Right renal pelvis (tissue), 4 donors: ENCODE measurements around the gene NRF1. TPM values are rescaled to one million over a fixed set of nuclear protein-coding genes. Genes with fewer than 3 reads are reported as not detected.
A peak's percentile ranks its signal among the peaks of the same experiment; 100 is the strongest.
"Not testable (repeated sequence)": the region's sequence is repeated elsewhere in the genome, so short reads cannot be mapped to it uniquely, and the experiment has no call there.

ENCODE experiments used
- DNase-seq, 4 donors: peaks; one replicate each; pipeline ENCODE4 v3.0.0-alpha.2; 2013; ENCODE audit warnings: low read depth in 4 of 4, low spot score in 3 of 4, missing footprints in 1 of 4
- polyA plus RNA-seq, 4 donors: library from polyadenylated mRNA; unstranded; fragments of 120-200 nt; gene quantifications; one replicate each; pipeline ENCODE4 v1.2.1, GENCODE V29; 2013; ENCODE audit not compliant: insufficient read length in 4 of 4

Gene NRF1
- 10 to 100 TPM; 19.2 to 23.0 (median 22.0) TPM for polyA plus RNA-seq

DNA sequence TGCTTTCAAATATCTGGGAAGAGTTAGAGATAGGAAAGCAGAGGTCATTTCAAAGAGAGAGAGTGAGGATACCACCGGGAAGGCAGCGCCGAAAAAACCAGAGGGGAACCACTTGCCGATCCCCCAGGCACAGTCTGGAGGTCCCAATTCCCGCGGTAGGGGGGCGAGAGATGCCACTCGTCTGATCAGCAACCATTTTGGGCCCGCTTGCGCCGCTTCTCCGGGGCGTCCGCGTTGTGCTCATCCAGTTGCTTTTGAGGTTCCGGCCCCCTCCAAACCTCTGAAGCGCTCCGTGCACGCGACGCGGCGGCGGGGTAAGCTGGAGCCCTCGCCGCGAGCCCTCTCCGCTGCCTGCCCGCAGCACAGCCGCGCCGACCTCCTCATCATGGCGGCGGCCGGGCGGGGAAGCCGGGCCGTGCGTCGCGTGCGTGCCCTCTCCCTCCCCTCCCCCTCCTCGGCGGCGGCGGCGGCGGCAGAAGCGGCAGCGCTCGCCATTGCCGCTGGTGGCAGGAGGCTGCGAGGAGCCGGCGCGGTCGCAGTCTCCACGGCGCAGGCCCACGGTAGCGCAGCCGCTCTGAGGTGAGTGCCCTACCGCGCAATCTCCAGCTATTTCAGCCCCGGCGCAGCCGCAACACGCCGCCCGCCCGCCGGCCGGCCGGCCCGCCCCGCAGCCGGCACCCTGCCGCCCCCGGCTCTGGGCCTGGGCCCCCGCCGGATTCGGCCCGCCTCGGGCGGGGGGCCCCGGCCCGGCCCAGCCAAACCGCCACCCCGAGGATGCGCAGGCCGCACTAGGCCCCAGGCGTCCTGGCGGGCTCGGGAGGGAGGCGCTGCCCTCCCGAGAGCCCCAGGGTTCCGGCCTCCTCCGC, at the start of gene NRF1:
NRF1 (plus strand) TSS at position 475 of the 866 bp plus-strand sequence. CDS start 45,632 bp downstream, outside the sequence.
- DNase-seq: peak; percentile 71 to 77 (median 73)

GRCh38 chr7:129566323-129566722, 45.2 kb upstream of the NRF1 start:
- not testable (repeated sequence) for DNase-seq

DNA sequence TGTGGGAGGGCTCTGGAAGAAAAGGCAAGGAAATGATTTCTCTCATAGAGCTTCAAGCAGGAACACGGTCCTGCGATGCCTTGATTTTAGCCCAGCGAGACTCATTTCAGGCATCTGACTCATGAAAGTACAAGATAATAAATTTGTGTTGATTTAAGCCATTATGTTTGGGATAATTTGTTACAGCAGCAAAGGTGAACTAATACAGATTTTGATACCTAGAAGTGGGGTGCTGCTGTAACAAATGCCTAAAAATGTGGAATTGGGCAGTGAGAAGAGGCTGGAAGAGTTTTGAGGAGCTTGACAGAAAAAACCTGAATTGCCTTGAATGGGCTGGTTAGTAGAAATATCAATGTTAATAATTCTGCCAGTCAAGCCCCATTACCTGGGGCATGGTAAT, 44.1 kb upstream of the NRF1 start:
- DNase-seq: no peak

GRCh38 chr7:129568240-129568639, 43.3 kb upstream of the NRF1 start:
- DNase-seq: no peak

DNA sequence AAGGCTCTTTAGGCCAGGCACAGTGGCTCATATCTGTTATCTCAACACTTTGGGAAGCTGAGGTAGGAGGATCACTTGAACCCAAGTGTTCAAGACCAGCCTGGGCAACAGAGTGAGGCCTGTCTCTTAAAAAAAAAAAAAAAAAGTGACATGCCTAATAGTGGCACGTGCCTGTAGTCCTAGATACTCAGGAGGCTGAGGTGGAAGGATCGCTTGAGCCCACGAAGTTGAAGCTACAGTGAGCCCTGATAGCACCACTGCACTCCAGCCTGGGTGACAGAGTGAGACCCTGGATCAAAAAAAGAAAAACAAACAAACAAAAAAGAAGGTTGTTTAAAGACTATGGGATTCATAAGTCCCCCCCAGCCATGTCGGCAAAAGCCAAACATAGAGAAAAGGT, 42.2 kb upstream of the NRF1 start:
- DNase-seq: no peak

DNA sequence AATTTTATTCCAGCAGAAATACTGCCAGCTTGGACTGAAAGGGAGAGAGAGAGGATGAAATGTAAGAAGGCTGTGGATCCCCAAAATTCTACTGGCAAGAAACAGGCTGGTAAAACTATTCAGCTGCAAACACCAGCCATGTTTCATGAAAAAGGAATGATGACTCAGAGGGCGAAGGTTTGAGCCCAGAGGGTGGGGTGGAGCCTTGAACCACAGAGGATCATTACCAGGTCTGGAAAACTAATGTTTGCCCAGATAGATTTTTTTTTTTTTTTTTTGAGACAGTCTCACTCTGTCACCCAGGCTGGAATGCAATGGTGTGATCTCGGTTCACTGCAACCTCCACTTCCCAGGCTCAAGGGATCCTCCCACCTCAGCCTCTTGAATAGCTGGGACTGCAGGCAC, 41.7 kb upstream of the NRF1 start:
- no peak for DNase-seq

GRCh38 chr7:129571201-129571600, 40.3 kb upstream of the NRF1 start:
- DNase-seq: no peak

DNA sequence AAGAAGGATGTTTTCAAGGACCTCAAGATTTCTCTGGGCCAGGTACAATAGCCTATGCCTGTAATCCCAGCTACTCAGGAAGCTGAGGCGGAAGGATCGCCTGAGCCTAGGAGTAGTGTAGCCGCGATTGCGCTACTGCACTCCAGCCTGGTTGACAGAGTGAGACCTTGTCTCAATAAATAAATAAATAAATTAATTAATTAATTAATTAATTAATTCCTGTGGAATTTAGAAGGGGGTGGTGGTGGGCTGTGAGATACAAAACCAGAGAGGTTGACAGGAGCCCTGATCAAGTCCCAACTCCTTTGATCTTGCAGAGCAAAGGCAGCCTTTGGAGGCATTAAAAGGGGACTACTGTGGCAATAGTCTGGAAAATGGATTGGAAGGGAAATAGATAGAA, 39.3 kb upstream of the NRF1 start:
- DNase-seq: no peak

- DNase-seq: no peak
These were observed 37.0 kb upstream of the NRF1 start for GRCh38 chr7:129574487-129574886.

- no peak for DNase-seq
These were observed 35.8 kb upstream of the NRF1 start for GRCh38 chr7:129575699-129576098.

DNA sequence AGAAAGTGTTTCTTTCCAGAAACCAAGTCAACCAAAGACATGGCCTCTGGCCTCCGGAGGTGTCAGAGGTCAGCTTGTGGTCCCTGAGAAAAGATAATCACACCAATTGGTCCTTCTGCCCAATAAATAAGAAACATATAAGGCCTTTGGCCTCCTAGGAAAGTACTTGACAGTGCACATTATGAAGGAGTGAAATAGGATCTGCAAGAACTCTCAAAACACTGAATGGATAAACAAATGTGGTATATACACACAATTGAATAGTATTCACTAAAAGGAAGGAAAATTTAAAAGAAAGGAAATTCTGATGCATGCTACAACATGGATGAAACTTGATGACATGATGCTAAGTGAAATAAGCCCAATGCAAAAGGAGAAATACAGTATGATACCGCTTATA, 35.4 kb upstream of the NRF1 start:
- DNase-seq: no peak

- DNase-seq: no peak
These were observed 32.7 kb upstream of the NRF1 start for GRCh38 chr7:129578829-129579228.

DNA sequence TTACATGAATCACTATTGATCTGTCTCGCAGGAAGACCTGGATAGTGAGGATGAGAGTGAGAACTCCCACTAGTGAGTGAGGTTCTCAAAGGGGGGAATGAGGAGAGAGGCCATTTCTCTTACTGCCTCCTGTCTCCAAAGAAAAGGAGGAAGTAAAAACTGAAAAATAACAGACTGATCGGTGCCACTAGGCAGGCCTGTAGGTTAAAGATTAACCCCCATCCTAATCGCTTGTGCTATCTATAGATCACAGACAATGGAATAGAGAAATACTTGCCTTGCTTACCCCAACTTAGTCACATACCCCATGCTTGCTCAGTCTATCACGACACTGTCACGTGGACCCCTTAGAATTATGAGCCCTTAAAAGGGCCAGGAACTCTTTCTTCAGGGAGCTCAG, 25.3 kb upstream of the NRF1 start:
- not testable (repeated sequence) for DNase-seq

DNA sequence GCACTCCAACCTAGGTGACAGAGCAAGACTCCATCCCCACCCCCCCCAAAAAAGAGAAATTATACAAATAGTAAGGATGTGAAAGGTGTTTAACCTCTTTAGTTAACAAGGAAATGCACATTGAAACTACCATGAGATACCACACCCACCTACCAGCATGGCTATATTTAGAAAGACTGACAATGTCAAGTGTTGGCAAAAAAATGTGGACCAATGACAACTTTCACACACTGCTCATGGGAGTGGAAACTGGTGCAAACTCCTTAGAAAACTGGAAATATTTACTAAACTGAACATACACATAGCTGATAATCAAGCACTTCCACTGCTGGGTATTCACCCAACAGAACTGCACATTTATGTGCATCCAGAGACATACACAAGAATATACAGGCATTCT, 23.3 kb upstream of the NRF1 start:
- DNase-seq: no peak

GRCh38 chr7:129591868-129592267, 19.7 kb upstream of the NRF1 start:
- DNase-seq: no peak

GRCh38 chr7:129596386-129596785, 15.1 kb upstream of the NRF1 start:
- not testable (repeated sequence) for DNase-seq

DNA sequence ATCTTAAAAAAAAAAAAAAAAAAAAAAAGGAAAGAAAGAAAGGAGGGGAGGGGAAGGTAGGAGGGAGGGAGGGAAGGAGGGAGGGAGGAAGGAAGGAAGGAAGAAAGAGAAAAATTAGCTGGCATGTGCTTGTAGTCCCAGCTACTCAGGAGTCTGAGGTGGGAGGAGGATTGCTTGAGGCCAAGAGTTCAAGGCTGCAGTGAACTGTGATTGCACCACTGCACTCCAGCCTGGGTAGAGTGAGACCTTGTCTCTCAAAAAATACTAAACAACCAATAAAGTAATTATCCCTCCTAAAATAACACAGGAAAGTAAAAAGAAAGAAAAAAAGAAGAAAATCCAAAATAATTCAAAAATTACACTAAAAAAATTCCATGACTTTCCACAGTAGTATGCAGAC, 13.8 kb upstream of the NRF1 start:
- no peak for DNase-seq

GRCh38 chr7:129599174-129599573, 12.3 kb upstream of the NRF1 start:
- DNase-seq: no peak

DNA sequence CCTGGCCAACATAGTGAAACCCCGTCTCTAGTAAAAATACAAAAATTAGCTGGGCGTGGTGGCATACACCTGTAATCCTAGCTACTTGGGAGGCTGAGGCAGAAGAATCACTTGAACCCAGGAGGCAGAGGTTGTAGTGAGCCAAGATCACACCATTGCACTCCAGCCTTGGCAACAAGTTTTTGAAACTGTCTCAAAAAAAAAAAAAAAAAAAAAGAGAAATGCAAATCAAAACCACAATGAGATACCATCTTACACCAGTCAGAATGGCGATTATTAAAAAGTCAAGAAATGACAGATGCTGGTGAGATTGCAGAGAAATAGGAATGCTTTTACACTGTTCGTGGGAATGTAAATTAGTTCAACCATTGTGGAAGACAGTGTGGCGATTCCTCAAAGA, 7.9 kb upstream of the NRF1 start:
- DNase-seq: not testable (repeated sequence)

GRCh38 chr7:129604021-129604420, 7.5 kb upstream of the NRF1 start:
- not testable (repeated sequence) for DNase-seq

DNA sequence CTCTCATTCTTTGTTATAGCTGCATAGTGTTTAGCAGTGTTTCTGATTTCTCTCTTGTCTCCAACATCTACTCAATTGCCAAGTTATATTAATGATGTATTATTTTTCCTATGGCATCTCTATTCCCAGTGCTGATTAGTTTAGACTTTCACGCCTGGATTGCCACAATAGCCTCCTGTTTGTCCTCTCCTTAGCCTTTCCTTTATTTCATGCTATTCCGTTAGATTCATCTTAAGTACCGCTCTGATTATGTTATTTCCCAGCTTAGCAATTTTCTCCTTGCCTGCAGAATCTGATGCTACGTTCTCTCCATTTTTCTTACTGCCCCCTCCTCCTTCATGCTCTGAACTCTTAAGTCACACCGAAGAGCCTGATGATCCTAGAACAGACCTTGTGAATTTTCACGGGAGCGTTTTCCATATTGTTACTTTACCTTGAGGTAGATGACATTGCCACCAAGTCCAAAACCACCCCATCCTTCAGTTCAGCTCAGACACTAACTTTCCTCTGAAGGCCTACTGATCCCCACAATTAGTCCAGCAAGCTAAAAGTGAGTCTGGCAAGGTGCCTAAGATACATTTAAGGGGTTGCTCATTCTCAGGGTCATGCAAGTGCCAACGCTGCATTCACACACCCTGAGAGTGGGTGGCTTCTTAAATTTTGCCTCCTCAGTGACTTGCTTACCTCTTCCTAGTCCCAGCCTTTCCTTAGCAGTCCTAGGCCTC, 6.6 kb upstream of the NRF1 start:
- no peak for DNase-seq
